Ishikawa (cell line): ENCODE results near the gene KCTD6.

Experiments used
- CEBPB ChIP-seq: IDR thresholded peaks from 2 replicates; pipeline ENCODE4 v1.6.1; 2012
- CREB1 ChIP-seq: IDR thresholded peaks from 2 replicates; pipeline ENCODE4 v1.6.1; 2012; ENCODE audit warnings: low read depth
- EGR1 ChIP-seq: IDR thresholded peaks from 2 replicates; pipeline ENCODE4 v1.6.1; 2012
- EP300 ChIP-seq: IDR thresholded peaks from 2 replicates; pipeline ENCODE4 v1.6.1; 2012; ENCODE audit warnings: borderline replicate concordance
- FOXM1 ChIP-seq: IDR thresholded peaks from 2 replicates; pipeline ENCODE4 v1.6.1; 2012; ENCODE audit warnings: low read depth, borderline replicate concordance
- MAX ChIP-seq: IDR thresholded peaks from 2 replicates; pipeline ENCODE4 v1.6.1; 2012
- NFIC ChIP-seq: IDR thresholded peaks from 2 replicates; pipeline ENCODE4 v1.6.1; 2012
- RAD21 ChIP-seq: IDR thresholded peaks from 2 replicates; pipeline ENCODE4 v1.6.1; 2012; ENCODE audit warnings: low read depth
- REST ChIP-seq: IDR thresholded peaks from 2 replicates; pipeline ENCODE4 v1.6.1; 2012; ENCODE audit warnings: low read depth, mild to moderate bottlenecking
- TAF1 ChIP-seq: IDR thresholded peaks from 2 replicates; pipeline ENCODE4 v1.6.1; 2012; ENCODE audit warnings: low read depth, mild to moderate bottlenecking
- TCF12 ChIP-seq: IDR thresholded peaks from 2 replicates; pipeline ENCODE4 v1.6.1; 2012; ENCODE audit warnings: low read depth
- TEAD4 ChIP-seq: IDR thresholded peaks from 2 replicates; pipeline ENCODE4 v1.6.1; 2012
- USF1 ChIP-seq: IDR thresholded peaks from 2 replicates; pipeline ENCODE4 v1.6.1; 2012
- YY1 ChIP-seq: IDR thresholded peaks from 2 replicates; pipeline ENCODE4 v1.6.1; 2012; ENCODE audit warnings: low read depth
- ZBTB7A ChIP-seq: IDR thresholded peaks from 2 replicates; pipeline ENCODE4 v1.6.1; 2012; ENCODE audit warnings: low read depth

KCTD6 gene

GRCh38 chr3:58474348-58474911, 17.5 kb upstream of the KCTD6 start:
- TF ChIP-seq EP300 (no peak), YY1 (no peak), TCF12 (no peak), CREB1 (no peak), EGR1 (no peak), USF1 (no peak), FOXM1 (no peak), ZBTB7A (no peak), TEAD4 (no peak), CEBPB (no peak), NFIC (no peak), MAX (no peak), REST (no peak), TAF1 (no peak), RAD21 (no peak)

GRCh38 chr3:58474967-58475578, 16.8 kb upstream of the KCTD6 start:
- TF ChIP-seq TAF1, result no peak
- TF ChIP-seq YY1, result no peak
- no peak for TF ChIP-seq EGR1
- TF ChIP-seq TCF12, result no peak
- TF ChIP-seq EP300, result no peak
- TF ChIP-seq CEBPB, result no peak
- no peak for TF ChIP-seq USF1
- TF ChIP-seq MAX, result no peak
- no peak for TF ChIP-seq FOXM1

- no peak for TF ChIP-seq REST
- TF ChIP-seq MAX, result no peak
- no peak for TF ChIP-seq CEBPB
- TF ChIP-seq EGR1, result no peak
- no peak for TF ChIP-seq CREB1
- no peak for TF ChIP-seq FOXM1
- TF ChIP-seq TAF1, result no peak
- no peak for TF ChIP-seq TCF12
- TF ChIP-seq ZBTB7A, result no peak
- no peak for TF ChIP-seq YY1
- no peak for TF ChIP-seq NFIC
- TF ChIP-seq USF1, result no peak
- TF ChIP-seq EP300, result no peak
- no peak for TF ChIP-seq RAD21
- no peak for TF ChIP-seq TEAD4
Observed at GRCh38 chr3:58478781-58479180, 13.1 kb upstream of the KCTD6 start.

- TF ChIP-seq CEBPB (no peak), REST (no peak), RAD21 (no peak), YY1 (no peak), TAF1 (no peak), TEAD4 (no peak), NFIC (no peak), CREB1 (no peak), USF1 (no peak), TCF12 (no peak), EGR1 (no peak), ZBTB7A (no peak)
Observed at GRCh38 chr3:58480309-58480708, 11.6 kb upstream of the KCTD6 start.
